GM12878 (cell line): ENCODE measurements around the gene IDS. TPM values are rescaled to one million over a fixed set of nuclear protein-coding genes. Genes with fewer than 3 reads are reported as not detected.

ENCODE experiments used
- ATAC-seq: fragments of 200-7000 bp; cut with Tn5 transposase; 3 replicates; pipeline ENCODE4 v1.9.1; 2020; ENCODE audit warnings: mild to moderate bottlenecking, moderate library complexity
- BruUV-seq: library from RNA; stranded (reverse); fragments of 400-500 nt; replicated peaks from 2 replicates; lab custom pipeline; 2021; lab: Mats Ljungman, UMichigan
- CTCF ChIA-PET: fragments of 300-600 bp; sonication (Branson Sonifier 250); formaldehyde crosslinking; extraction: SDS; loops from one replicate; lab custom pipeline; 2021; ENCODE audit warnings: inconsistent platforms; lab: Yijun Ruan, JAX
- POLR2A ChIA-PET: fragments of 350-600 bp; formaldehyde crosslinking; extraction: SDS; loops from one replicate; lab custom pipeline; 2021; ENCODE audit warnings: inconsistent platforms; lab: Charles Lee
- RAD21 ChIA-PET: fragments of 300-600 bp; sonication (Branson Sonifier 250); formaldehyde crosslinking; loops from one replicate; lab custom pipeline; 2023; ENCODE audit warnings: antibody characterized with exemption; ENCODE audit not compliant: unreplicated experiment; lab: Charles Lee
- SMC1A ChIA-PET: fragments of 300-600 bp; sonication (Branson Sonifier 250); formaldehyde crosslinking; loops from one replicate; lab custom pipeline; 2023; ENCODE audit not compliant: unreplicated experiment, uncharacterized antibody; lab: Charles Lee
- DNase-seq: peaks from one replicate; pipeline ENCODE4 v3.0.0-alpha.2; 2011; ENCODE audit warnings: low read depth, low spot score
- FAIRE-seq: peaks from 3 replicates; lab custom pipeline; 2011; peaks lifted over from hg19 to GRCh38; lab: Jason Lieb, UNC
- H2AFZ ChIP-seq: 2 replicates; pipeline ENCODE4 v1.6.0; 2011; ENCODE audit warnings: low read depth, low read length, control low read depth; ENCODE audit not compliant: control insufficient read depth
- H3K27ac ChIP-seq: 2 replicates; pipeline ENCODE4 v1.5.1; 2011; ENCODE audit warnings: control low read depth; ENCODE audit not compliant: control insufficient read depth, insufficient read depth
- H3K27me3 ChIP-seq, 2 experiments: replicated peaks in 1 of 2; 2 replicates each; pipeline versions ENCODE4 v1.6.0 to v1.6.1; 2011; ENCODE audit warnings: low read length in 1 of 2; ENCODE audit not compliant: control insufficient read depth in 2 of 2, insufficient read depth in 2 of 2
- H3K36me3 ChIP-seq, 2 experiments: 2 replicates each; pipeline ENCODE4 v1.5.1; 2011; ENCODE audit warnings: low read length in 1 of 2; ENCODE audit not compliant: control insufficient read depth in 2 of 2, insufficient read depth in 2 of 2
- H3K4me1 ChIP-seq: 2 replicates; pipeline ENCODE4 v1.6.1; 2011; ENCODE audit warnings: mild to moderate bottlenecking, low read length, moderate library complexity, mixed read lengths; ENCODE audit not compliant: control insufficient read depth, insufficient read depth
- H3K4me2 ChIP-seq: 2 replicates; pipeline ENCODE4 v1.6.0; 2011; ENCODE audit warnings: control low read depth; ENCODE audit not compliant: control insufficient read depth, insufficient read depth
- H3K4me3 ChIP-seq: fragments of 200-600 bp; sonication (generic); 2 replicates; pipeline ENCODE4 v1.5.1; 2016
- H3K79me2 ChIP-seq: 2 replicates; pipeline ENCODE4 v1.6.0; 2011; ENCODE audit warnings: low read length; ENCODE audit not compliant: control insufficient read depth, insufficient read depth
- H3K9ac ChIP-seq: 2 replicates; pipeline ENCODE4 v1.8.0; 2011; ENCODE audit warnings: low read length, control low read depth, mixed read lengths; ENCODE audit not compliant: control insufficient read depth, insufficient read depth
- H3K9me3 ChIP-seq: replicated peaks from 3 replicates; pipeline ENCODE4 v1.5.1; 2011; ENCODE audit warnings: mild to moderate bottlenecking, low read length; ENCODE audit not compliant: control insufficient read depth, insufficient read depth
- H4K20me1 ChIP-seq: 2 replicates; pipeline ENCODE4 v1.6.0; 2011; ENCODE audit not compliant: control insufficient read depth, insufficient read depth
- RAD21 ChIP-seq: IDR thresholded peaks from 2 replicates; pipeline ENCODE4 v1.6.1; 2011; ENCODE audit warnings: mild to moderate bottlenecking, low read depth, low read length, moderate library complexity; ENCODE audit not compliant: insufficient read depth
- TBL1XR1 ChIP-seq: IDR thresholded peaks from 2 replicates; pipeline ENCODE4 v1.6.1; 2012; ENCODE audit warnings: low read depth, low read length, improper control_type of control experiment
- WGBS: methylation state at CpG from one replicate; pipeline ENCODE4 v1.1.6; 2016; ENCODE audit warnings: low lambda C conversion rate; ENCODE audit not compliant: insufficient replicate concordance, insufficient coverage; ENCODE audit errors: missing lambda C conversion rate; 5-methylcytosine and 5-hydroxymethylcytosine counted together
- in situ Hi-C: fragments of 300-500 bp; cut with MboI; formaldehyde crosslinking; loops from 9 replicates; pipeline ENCODE4 v1.14.3; 2018; ENCODE audit warnings: mixed read lengths
- intact Hi-C: fragments of 100-400 bp; cut with micrococcal nuclease; formaldehyde crosslinking; loops from one replicate; pipeline ENCODE4 v1.14.2; 2022; ENCODE audit not compliant: unreplicated experiment
- polyA plus RNA-seq, 11 experiments: library from polyadenylated mRNA; depleted of rRNA in 4 of 11; unstranded in 6 of 11; stranded (reverse) in 5 of 11; fragments of >200 nt; fragmentation: Nextera tagmentation in 4 of 11; fragmentation: Illumina TruSeq in 1 of 11; extraction: Ambion mirVana in 4 of 11; extraction: Trizol in 1 of 11; gene quantifications; 1 replicate in 1 of 11; 2 replicates in 10 of 11; pipeline versions ENCODE4 v1.2.1 to v1.2.3, GENCODE V29; 2011 to 2016; ENCODE audit warnings: inconsistent platforms in 2 of 11, missing spikeins in 2 of 11, low read depth in 1 of 11
- total RNA-seq, 4 experiments: library from RNA; depleted of rRNA in 3 of 4; stranded (reverse); fragments of >200 nt in 3 of 4; fragmentation: Illumina TruSeq in 1 of 4; extraction: Trizol in 1 of 4; gene quantifications; 2 replicates each; pipeline versions ENCODE4 v1.2.1 to v1.2.3, GENCODE V29; 2013 to 2021
- TF ChIP-seq, protein P1 (sequence below), 3 experiments: IDR thresholded peaks in 2 of 3; conservative IDR thresholded peaks in 1 of 3; 2 replicates each; pipeline ENCODE4 v1.5.1; 2011; ENCODE audit warnings: low read depth in 3 of 3, low read length in 3 of 3, mild to moderate bottlenecking in 3 of 3, control low read depth in 2 of 3, moderate library complexity in 2 of 3, inconsistent platforms in 1 of 3, mixed read lengths in 1 of 3; ENCODE audit not compliant: control insufficient read depth in 2 of 3, insufficient read depth in 1 of 3; ENCODE audit errors: extremely low read depth in 1 of 3

The IDS gene
- total and polyA plus RNA-seq, 10 of the 15 experiments (the other 5 are each of a cell fraction or from before 2014, with no cell fraction given) = 6.1 to 79.1 (median 51.7) TPM

DNA sequence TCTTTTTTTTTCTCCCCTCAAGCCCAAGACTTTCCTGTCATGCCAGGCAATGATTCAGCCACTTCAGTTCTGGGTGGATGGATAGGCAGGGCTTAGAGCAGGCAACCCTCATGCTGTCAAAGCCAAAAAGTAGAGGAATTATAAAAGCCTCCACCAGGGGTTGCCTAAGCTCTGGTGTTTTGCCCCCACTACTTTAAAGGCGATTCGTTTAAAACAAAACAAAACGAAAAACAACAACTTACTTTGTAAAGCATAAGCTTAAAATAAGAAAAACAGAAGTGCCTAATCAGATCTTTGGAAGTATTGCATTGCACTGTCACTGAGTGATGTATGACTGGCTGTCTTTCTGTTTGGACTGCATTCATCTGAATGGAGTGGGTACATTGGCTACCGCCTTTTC is 5.3 kb upstream of the IDS start:
- no peak overlapping the region for H3K4me2 ChIP-seq
- peak; percentile 59 for ATAC-seq

More for the DNA sequence above, 5.3 kb upstream of the IDS start:
- WGBS = 12% methylated on average over 4 of the region's 4 CpGs
- intact Hi-C loops = loop anchor here (10.0 kb wide), 1 partner anchor 114 kb away; no protein-coding TSS in a partner anchor
- TF ChIP-seq TBL1XR1 (no peak), RAD21 (peak; percentile 45; the same call in 1 of the 2 replicates)
- TF ChIP-seq, protein P1, sequence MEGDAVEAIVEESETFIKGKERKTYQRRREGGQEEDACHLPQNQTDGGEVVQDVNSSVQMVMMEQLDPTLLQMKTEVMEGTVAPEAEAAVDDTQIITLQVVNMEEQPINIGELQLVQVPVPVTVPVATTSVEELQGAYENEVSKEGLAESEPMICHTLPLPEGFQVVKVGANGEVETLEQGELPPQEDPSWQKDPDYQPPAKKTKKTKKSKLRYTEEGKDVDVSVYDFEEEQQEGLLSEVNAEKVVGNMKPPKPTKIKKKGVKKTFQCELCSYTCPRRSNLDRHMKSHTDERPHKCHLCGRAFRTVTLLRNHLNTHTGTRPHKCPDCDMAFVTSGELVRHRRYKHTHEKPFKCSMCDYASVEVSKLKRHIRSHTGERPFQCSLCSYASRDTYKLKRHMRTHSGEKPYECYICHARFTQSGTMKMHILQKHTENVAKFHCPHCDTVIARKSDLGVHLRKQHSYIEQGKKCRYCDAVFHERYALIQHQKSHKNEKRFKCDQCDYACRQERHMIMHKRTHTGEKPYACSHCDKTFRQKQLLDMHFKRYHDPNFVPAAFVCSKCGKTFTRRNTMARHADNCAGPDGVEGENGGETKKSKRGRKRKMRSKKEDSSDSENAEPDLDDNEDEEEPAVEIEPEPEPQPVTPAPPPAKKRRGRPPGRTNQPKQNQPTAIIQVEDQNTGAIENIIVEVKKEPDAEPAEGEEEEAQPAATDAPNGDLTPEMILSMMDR (IDR thresholded peaks at IDR 0.05 in 2 of 3, conservative IDR thresholded peaks at IDR 0.05 in 1 of 3; ENCODE audit: control insufficient read depth in 2 of 3, extremely low read depth in 1 of 3, insufficient read depth in 1 of 3, low read depth in 3 of 3, low read length in 3 of 3) = peak in 2 of 3 experiments; percentile 26 to 33; a peak in 3 of 6 replicates
- Histone ChIP-seq H2AFZ (no peak overlapping the region), H3K36me3 (no peaks in the 10 kb centered on the region), H3K4me1 (peaks cover 4% of the 10 kb centered on the region), H3K27ac (no peak overlapping the region), H3K9ac (no peak overlapping the region), H3K79me2 (no peaks in the 10 kb centered on the region), H3K4me3 (no peak overlapping the region), H3K27me3 (no peaks in the 10 kb centered on the region; a peak in 2 of 4 replicates), H4K20me1 (no peaks in the 10 kb centered on the region), H3K9me3 (no peaks in the 10 kb centered on the region)
- ChIA-PET RAD21 (interaction anchor here (0.9 kb wide), 1 partner anchor 30 kb away, joined by 4 read pairs; no protein-coding TSS in a partner anchor), CTCF (interaction anchor here (0.6 to 6.9 kb wide), 3 partner anchors 10 to 32 kb away, joined by 3 to 88 read pairs (median 5); no protein-coding TSS in a partner anchor), SMC1A (interaction anchor here (1.2 kb wide), 1 partner anchor 18 kb away, joined by 6 read pairs; no protein-coding TSS in a partner anchor), POLR2A (interaction anchor here (1.0 kb wide), 1 partner anchor 30 kb away, joined by 7 read pairs; the partner anchor contains the start of gene EOLA1)
- in situ Hi-C loops = loop anchor here (25.0 kb wide), 1 partner anchor 1177 kb away; the partner anchor contains the start of gene MTMR1
- BruUV-seq = no TSS peak
- DNase-seq (no peak), FAIRE-seq (no peak)
